ENCODE results near the gene SMYD2. TPM values are rescaled to one million over a fixed set of nuclear protein-coding genes. Genes with fewer than 3 reads are reported as not detected.
A peak's percentile ranks its signal among the peaks of the same experiment; 100 is the strongest.

Gene SMYD2
- total RNA-seq, 1 experiment from 2014 or later: 33.1 TPM

DNA sequence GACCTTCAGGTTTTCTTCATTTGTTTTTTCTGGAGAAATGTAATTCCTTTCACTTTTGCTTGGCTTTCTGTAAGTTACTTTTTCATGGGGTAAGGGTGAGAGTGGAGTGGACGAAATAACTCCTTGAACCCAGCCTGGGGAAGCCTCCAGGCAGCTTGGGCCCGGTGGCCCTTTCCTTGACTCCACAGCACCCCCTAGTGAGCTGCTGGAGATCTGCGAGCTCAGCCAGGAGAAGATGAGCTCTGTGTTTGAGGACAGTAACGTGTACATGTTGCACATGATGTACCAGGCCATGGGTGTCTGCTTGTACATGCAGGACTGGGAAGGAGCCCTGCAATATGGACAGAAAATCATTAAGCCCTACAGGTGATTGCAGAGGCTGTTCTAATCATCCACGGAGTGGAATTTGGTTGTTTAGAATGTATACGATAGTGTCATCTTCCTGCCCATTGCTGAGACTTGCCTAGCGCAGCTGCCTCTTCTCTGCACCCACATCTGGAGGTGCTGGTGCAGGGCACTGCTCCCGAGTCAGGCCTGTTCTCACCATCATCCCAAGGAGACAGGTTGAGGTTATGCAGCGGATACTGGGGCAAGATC is 51.0 kb downstream of the SMYD2 start:
- no peak overlapping the region for H3K4me2 ChIP-seq (ENCODE audit: low read depth, low read length, poor library complexity, severe bottlenecking)
- no peaks in the 10 kb centered on the region for H3K9me2 ChIP-seq (replicated peaks; ENCODE audit: insufficient read depth, low read length)
- H3K36me3 ChIP-seq (ENCODE audit: insufficient read depth, low read length): no peaks in the 10 kb centered on the region
- no peaks in the 10 kb centered on the region for H3K27me3 ChIP-seq (ENCODE audit: low read length)
- H3K4me1 ChIP-seq (ENCODE audit: low read length): peaks cover 12% of the 10 kb centered on the region
- no peaks in the 10 kb centered on the region for H3K9me3 ChIP-seq (ENCODE audit: low read length)
- no peaks in the 10 kb centered on the region for H3K79me2 ChIP-seq (ENCODE audit: low read length)
- no peak overlapping the region for H3K27ac ChIP-seq (ENCODE audit: low read length)
- peak; percentile 89 for DNase-seq
- no peak overlapping the region for H3K4me3 ChIP-seq (ENCODE audit: low read length)
- no peaks in the 10 kb centered on the region for H4K20me1 ChIP-seq (ENCODE audit: insufficient read depth, low read depth, low read length)
- no peak overlapping the region for H3K9ac ChIP-seq (ENCODE audit: low read length)
- no peak overlapping the region for H2AFZ ChIP-seq (ENCODE audit: low read length)

DNA sequence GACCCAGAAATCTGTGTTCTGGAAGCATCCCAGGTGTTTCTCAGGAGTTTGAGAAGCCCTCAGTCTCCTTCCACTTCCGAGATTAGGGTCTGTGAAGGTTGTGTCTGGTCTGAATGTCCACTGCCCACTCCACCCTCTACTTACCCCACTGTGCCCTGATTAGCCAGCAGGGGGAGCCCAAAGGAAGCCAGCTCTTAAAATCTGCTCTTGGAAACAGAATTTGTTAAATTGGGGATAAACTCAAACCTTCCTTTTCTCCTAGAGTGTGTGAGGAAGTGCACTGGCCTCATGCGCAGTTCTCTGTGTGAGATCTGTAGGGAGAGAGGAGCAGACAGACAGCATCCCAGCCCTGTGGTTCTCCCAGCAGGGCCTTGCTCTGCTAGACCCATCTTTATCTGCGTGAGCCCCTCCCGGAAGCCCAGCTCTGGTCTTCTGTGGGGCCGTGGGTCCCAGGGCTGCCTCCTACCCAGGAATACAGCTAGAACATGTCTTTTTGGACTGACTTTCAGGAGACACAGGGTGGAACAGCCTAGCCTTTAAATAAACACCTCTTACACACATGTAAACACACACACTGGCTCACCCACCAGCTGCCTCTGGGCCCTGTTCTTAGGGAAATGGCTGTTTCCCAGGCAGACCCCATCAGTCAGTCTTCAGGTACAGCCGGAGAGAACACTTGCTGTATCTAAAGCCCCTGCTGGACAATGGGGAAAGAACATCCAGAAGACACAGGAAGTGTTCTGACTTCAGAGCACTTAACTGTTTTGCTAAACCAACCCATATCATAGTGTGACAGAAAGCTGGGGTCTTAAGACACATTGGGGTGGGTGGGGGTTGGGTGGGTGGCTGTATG is 52.2 kb downstream of the SMYD2 start:
- Histone ChIP-seq H3K9me3 (ENCODE audit: low read length) (no peaks in the 10 kb centered on the region), H2AFZ (ENCODE audit: low read length) (no peak overlapping the region), H3K4me2 (ENCODE audit: low read depth, low read length, poor library complexity, severe bottlenecking) (no peak overlapping the region), H3K36me3 (ENCODE audit: insufficient read depth, low read length) (no peaks in the 10 kb centered on the region), H3K79me2 (ENCODE audit: low read length) (no peaks in the 10 kb centered on the region), H3K27ac (ENCODE audit: low read length) (peak overlapping the region; percentile 32; the same call in 1 of the 2 replicates), H4K20me1 (ENCODE audit: insufficient read depth, low read depth, low read length) (no peaks in the 10 kb centered on the region), H3K27me3 (ENCODE audit: low read length) (no peaks in the 10 kb centered on the region), H3K9me2 (replicated peaks; ENCODE audit: insufficient read depth, low read length) (no peaks in the 10 kb centered on the region), H3K9ac (ENCODE audit: low read length) (no peak overlapping the region), H3K4me3 (ENCODE audit: low read length) (no peak overlapping the region), H3K4me1 (ENCODE audit: low read length) (peaks cover 25% of the 10 kb centered on the region)
- peak; percentile 83 for DNase-seq

- Histone ChIP-seq H3K27me3 (ENCODE audit: low read length) (no peaks in the 10 kb centered on the region), H3K4me1 (ENCODE audit: low read length) (peaks cover 29% of the 10 kb centered on the region), H3K9ac (ENCODE audit: low read length) (no peak overlapping the region), H3K9me3 (ENCODE audit: low read length) (no peaks in the 10 kb centered on the region), H4K20me1 (ENCODE audit: insufficient read depth, low read depth, low read length) (no peaks in the 10 kb centered on the region), H3K4me2 (ENCODE audit: low read depth, low read length, poor library complexity, severe bottlenecking) (no peak overlapping the region), H3K27ac (ENCODE audit: low read length) (no peak overlapping the region), H3K4me3 (ENCODE audit: low read length) (no peak overlapping the region), H3K9me2 (replicated peaks; ENCODE audit: insufficient read depth, low read length) (no peaks in the 10 kb centered on the region), H3K36me3 (ENCODE audit: insufficient read depth, low read length) (no peaks in the 10 kb centered on the region), H2AFZ (ENCODE audit: low read length) (no peak overlapping the region), H3K79me2 (ENCODE audit: low read length) (no peaks in the 10 kb centered on the region)
- DNase-seq: no peak
Observed at GRCh38 chr1:214335567-214335966, 54.6 kb downstream of the SMYD2 start.

- Histone ChIP-seq H3K27me3 (ENCODE audit: low read length) (no peaks in the 10 kb centered on the region), H3K9me3 (ENCODE audit: low read length) (no peaks in the 10 kb centered on the region), H3K9ac (ENCODE audit: low read length) (no peak overlapping the region), H4K20me1 (ENCODE audit: insufficient read depth, low read depth, low read length) (no peaks in the 10 kb centered on the region), H3K79me2 (ENCODE audit: low read length) (no peaks in the 10 kb centered on the region), H2AFZ (ENCODE audit: low read length) (no peak overlapping the region), H3K4me2 (ENCODE audit: low read depth, low read length, poor library complexity, severe bottlenecking) (no peak overlapping the region), H3K9me2 (replicated peaks; ENCODE audit: insufficient read depth, low read length) (no peaks in the 10 kb centered on the region), H3K36me3 (ENCODE audit: insufficient read depth, low read length) (no peaks in the 10 kb centered on the region), H3K27ac (ENCODE audit: low read length) (peak overlapping the region; percentile 2; the same call in 1 of the 2 replicates), H3K4me1 (ENCODE audit: low read length) (peaks cover 29% of the 10 kb centered on the region), H3K4me3 (ENCODE audit: low read length) (no peak overlapping the region)
- DNase-seq: no peak
Observed at GRCh38 chr1:214337015-214337414, 56.1 kb downstream of the SMYD2 start.

GRCh38 chr1:214337511-214337910 is 56.6 kb downstream of the SMYD2 start:
- no peaks in the 10 kb centered on the region for H3K79me2 ChIP-seq (ENCODE audit: low read length)
- no peaks in the 10 kb centered on the region for H3K9me2 ChIP-seq (replicated peaks; ENCODE audit: insufficient read depth, low read length)
- no peak overlapping the region for H3K9ac ChIP-seq (ENCODE audit: low read length)
- H3K36me3 ChIP-seq (ENCODE audit: insufficient read depth, low read length): no peaks in the 10 kb centered on the region
- no peaks in the 10 kb centered on the region for H3K27me3 ChIP-seq (ENCODE audit: low read length)
- H3K27ac ChIP-seq (ENCODE audit: low read length): peak overlapping the region; percentile 31; the same call in 1 of the 2 replicates
- H4K20me1 ChIP-seq (ENCODE audit: insufficient read depth, low read depth, low read length): no peaks in the 10 kb centered on the region
- no peaks in the 10 kb centered on the region for H3K9me3 ChIP-seq (ENCODE audit: low read length)
- no peak overlapping the region for H3K4me3 ChIP-seq (ENCODE audit: low read length)
- peak overlapping the region; percentile 42 for H3K4me2 ChIP-seq (ENCODE audit: low read depth, low read length, poor library complexity, severe bottlenecking)
- DNase-seq: peak; percentile 65
- H2AFZ ChIP-seq (ENCODE audit: low read length): no peak overlapping the region
- H3K4me1 ChIP-seq (ENCODE audit: low read length): peaks cover 27% of the 10 kb centered on the region

DNA sequence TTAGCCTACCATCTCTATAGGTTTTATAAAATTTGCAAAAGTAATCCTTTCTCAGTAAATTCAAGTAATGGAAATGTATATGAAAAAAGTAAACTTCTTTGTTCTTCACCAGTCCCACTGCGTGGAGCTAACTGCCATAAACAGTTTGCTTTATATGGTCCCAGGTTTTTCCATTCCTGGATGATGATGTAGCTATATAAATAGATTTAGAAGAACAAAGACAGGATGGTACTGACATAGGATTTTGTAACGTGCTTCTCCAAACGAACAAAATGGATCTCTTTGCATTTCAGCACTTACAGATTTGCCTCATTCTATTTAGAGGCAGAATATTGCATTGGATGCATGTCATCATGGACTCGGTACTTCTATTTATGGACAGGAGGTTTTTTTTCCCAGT is 57.3 kb downstream of the SMYD2 start:
- Histone ChIP-seq H3K4me3 (ENCODE audit: low read length) (no peak overlapping the region), H3K4me1 (ENCODE audit: low read length) (peaks cover 22% of the 10 kb centered on the region), H2AFZ (ENCODE audit: low read length) (no peak overlapping the region)

DNA sequence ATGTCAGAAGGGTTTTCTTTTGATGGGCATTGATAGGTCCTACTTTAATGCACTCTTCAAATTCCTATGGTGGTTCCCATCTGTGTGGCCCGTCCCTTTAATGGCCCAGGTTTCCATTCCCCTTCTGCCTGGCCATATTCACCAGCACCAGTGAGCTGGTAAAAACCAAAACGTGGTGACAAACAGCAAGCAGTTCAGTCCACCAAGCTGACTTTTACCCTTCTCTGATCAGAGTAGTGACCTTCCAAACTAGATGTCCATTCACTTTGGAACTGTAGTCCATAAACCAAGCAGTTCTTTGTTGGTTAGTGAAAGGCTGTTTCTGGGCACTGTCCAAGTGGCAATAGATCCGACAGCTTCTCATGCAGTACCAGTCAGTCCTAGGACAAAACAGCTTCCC is 60.5 kb downstream of the SMYD2 start:
- Histone ChIP-seq H3K9ac (ENCODE audit: low read length) (no peak overlapping the region), H3K4me2 (ENCODE audit: low read depth, low read length, poor library complexity, severe bottlenecking) (no peak overlapping the region), H3K27ac (ENCODE audit: low read length) (no peak overlapping the region), H3K9me2 (replicated peaks; ENCODE audit: insufficient read depth, low read length) (no peaks in the 10 kb centered on the region), H3K36me3 (ENCODE audit: insufficient read depth, low read length) (no peaks in the 10 kb centered on the region), H3K79me2 (ENCODE audit: low read length) (no peaks in the 10 kb centered on the region), H3K4me3 (ENCODE audit: low read length) (no peak overlapping the region), H3K9me3 (ENCODE audit: low read length) (no peaks in the 10 kb centered on the region), H4K20me1 (ENCODE audit: insufficient read depth, low read depth, low read length) (no peaks in the 10 kb centered on the region), H3K4me1 (ENCODE audit: low read length) (peaks cover 19% of the 10 kb centered on the region), H2AFZ (ENCODE audit: low read length) (no peak overlapping the region), H3K27me3 (ENCODE audit: low read length) (no peaks in the 10 kb centered on the region)
- no peak for DNase-seq

More for the DNA sequence above, 57.3 kb downstream of the SMYD2 start:
- Histone ChIP-seq H3K9ac (ENCODE audit: low read length) (no peak overlapping the region), H3K36me3 (ENCODE audit: insufficient read depth, low read length) (no peaks in the 10 kb centered on the region), H3K9me3 (ENCODE audit: low read length) (no peaks in the 10 kb centered on the region), H3K27me3 (ENCODE audit: low read length) (no peaks in the 10 kb centered on the region), H3K27ac (ENCODE audit: low read length) (peak overlapping the region; percentile 31; the same call in 1 of the 2 replicates), H3K9me2 (replicated peaks; ENCODE audit: insufficient read depth, low read length) (no peaks in the 10 kb centered on the region), H4K20me1 (ENCODE audit: insufficient read depth, low read depth, low read length) (no peaks in the 10 kb centered on the region), H3K79me2 (ENCODE audit: low read length) (no peaks in the 10 kb centered on the region), H3K4me2 (ENCODE audit: low read depth, low read length, poor library complexity, severe bottlenecking) (peak overlapping the region; percentile 42)
- no peak for DNase-seq

- Histone ChIP-seq H2AFZ (ENCODE audit: low read length) (no peak overlapping the region), H3K4me1 (ENCODE audit: low read length) (peaks cover 16% of the 10 kb centered on the region), H3K9ac (ENCODE audit: low read length) (no peak overlapping the region), H3K9me3 (ENCODE audit: low read length) (no peaks in the 10 kb centered on the region), H3K4me3 (ENCODE audit: low read length) (no peak overlapping the region), H3K36me3 (ENCODE audit: insufficient read depth, low read length) (no peaks in the 10 kb centered on the region), H3K27me3 (ENCODE audit: low read length) (no peaks in the 10 kb centered on the region), H3K79me2 (ENCODE audit: low read length) (no peaks in the 10 kb centered on the region), H3K9me2 (replicated peaks; ENCODE audit: insufficient read depth, low read length) (no peaks in the 10 kb centered on the region), H4K20me1 (ENCODE audit: insufficient read depth, low read depth, low read length) (no peaks in the 10 kb centered on the region), H3K4me2 (ENCODE audit: low read depth, low read length, poor library complexity, severe bottlenecking) (no peak overlapping the region), H3K27ac (ENCODE audit: low read length) (no peak overlapping the region)
- DNase-seq: no peak
Observed at GRCh38 chr1:214341932-214342331, 61.0 kb downstream of the SMYD2 start.

Measured in Karpas-422 (cell line).